GM10266 (cell line): Measurements from ENCODE around the gene KIRREL1.

Source experiments
- DNase-seq: peaks from one replicate; pipeline ENCODE4 v3.0.0; 2012; ENCODE audit errors: extremely low spot score
- CTCF ChIP-seq: IDR thresholded peaks from 2 replicates; pipeline ENCODE4 v1.5.1; 2012; ENCODE audit warnings: mild to moderate bottlenecking, low read depth; ENCODE audit not compliant: control insufficient read depth, insufficient read depth; ENCODE audit errors: missing control alignments

KIRREL1 gene

GRCh38 chr1:158016651-158017335 lies 23.3 kb downstream of the KIRREL1 start:
- no peak for DNase-seq
- TF ChIP-seq CTCF: no peak

- TF ChIP-seq CTCF: no peak
- DNase-seq: no peak
These were observed 24.6 kb downstream of the KIRREL1 start for GRCh38 chr1:158017800-158018595.

GRCh38 chr1:158019171-158019868 lies 25.9 kb downstream of the KIRREL1 start:
- DNase-seq: no peak
- no peak for TF ChIP-seq CTCF

GRCh38 chr1:158020259-158020885 lies 26.9 kb downstream of the KIRREL1 start:
- no peak for TF ChIP-seq CTCF
- no peak for DNase-seq

- TF ChIP-seq CTCF: no peak
- no peak for DNase-seq
These were observed 27.6 kb downstream of the KIRREL1 start for GRCh38 chr1:158020886-158021620.

GRCh38 chr1:158021721-158022120 lies 28.3 kb downstream of the KIRREL1 start:
- no peak for TF ChIP-seq CTCF

More at GRCh38 chr1:158021721-158022120, 28.3 kb downstream of the KIRREL1 start:
- DNase-seq: no peak
